Measurements from ENCODE around the gene TCEAL7.

The TCEAL7 gene

GRCh38 chrX:103360916-103361315, 30.9 kb downstream of the TCEAL7 start:
- TF ChIP-seq POLR2A (IDR thresholded peaks at IDR 0.05; ENCODE audit: extremely low read depth, insufficient read length) (no peak), MYC (IDR thresholded peaks at IDR 0.05; ENCODE audit: low read depth, low read length) (no peak)
- TF ChIP-seq, protein P1, sequence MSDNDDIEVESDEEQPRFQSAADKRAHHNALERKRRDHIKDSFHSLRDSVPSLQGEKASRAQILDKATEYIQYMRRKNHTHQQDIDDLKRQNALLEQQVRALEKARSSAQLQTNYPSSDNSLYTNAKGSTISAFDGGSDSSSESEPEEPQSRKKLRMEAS (IDR thresholded peaks at IDR 0.05; ENCODE audit: low read depth, low read length): no peak
- TF ChIP-seq, protein P2, sequence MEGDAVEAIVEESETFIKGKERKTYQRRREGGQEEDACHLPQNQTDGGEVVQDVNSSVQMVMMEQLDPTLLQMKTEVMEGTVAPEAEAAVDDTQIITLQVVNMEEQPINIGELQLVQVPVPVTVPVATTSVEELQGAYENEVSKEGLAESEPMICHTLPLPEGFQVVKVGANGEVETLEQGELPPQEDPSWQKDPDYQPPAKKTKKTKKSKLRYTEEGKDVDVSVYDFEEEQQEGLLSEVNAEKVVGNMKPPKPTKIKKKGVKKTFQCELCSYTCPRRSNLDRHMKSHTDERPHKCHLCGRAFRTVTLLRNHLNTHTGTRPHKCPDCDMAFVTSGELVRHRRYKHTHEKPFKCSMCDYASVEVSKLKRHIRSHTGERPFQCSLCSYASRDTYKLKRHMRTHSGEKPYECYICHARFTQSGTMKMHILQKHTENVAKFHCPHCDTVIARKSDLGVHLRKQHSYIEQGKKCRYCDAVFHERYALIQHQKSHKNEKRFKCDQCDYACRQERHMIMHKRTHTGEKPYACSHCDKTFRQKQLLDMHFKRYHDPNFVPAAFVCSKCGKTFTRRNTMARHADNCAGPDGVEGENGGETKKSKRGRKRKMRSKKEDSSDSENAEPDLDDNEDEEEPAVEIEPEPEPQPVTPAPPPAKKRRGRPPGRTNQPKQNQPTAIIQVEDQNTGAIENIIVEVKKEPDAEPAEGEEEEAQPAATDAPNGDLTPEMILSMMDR (IDR thresholded peaks at IDR 0.05; ENCODE audit: low read depth, low read length): no peak

DNA sequence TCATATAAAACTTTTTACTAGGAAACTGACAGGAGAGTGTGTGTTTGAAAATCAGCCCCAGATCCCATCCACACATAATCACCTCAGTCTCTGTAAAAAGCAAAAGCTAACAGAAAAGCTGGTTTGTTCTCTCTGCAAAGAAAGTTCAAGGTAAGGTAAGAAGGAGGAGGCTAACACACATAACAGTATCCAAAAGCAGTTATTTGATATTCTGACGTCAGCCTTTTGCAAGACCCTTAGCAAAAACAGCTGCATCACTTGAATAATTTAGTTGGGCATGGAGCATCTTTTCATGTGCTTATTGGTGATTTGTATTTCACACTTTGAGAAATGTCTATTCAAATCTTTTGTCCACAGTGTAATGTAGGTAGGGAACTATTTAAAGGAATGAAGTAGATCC, 31.8 kb downstream of the TCEAL7 start:
- DNase-seq (ENCODE audit: low read depth): no peak
- no peak overlapping the region for H3K4me3 ChIP-seq (ENCODE audit: low read depth, low read length)
- TF ChIP-seq, protein P2 (IDR thresholded peaks at IDR 0.05; ENCODE audit: low read depth, low read length): no peak
- TF ChIP-seq POLR2A (IDR thresholded peaks at IDR 0.05; ENCODE audit: extremely low read depth, insufficient read length) (no peak), MYC (IDR thresholded peaks at IDR 0.05; ENCODE audit: low read depth, low read length) (no peak)
- TF ChIP-seq, protein P1 (IDR thresholded peaks at IDR 0.05; ENCODE audit: low read depth, low read length): no peak

More at GRCh38 chrX:103360916-103361315, 30.9 kb downstream of the TCEAL7 start:
- no peak overlapping the region for H3K4me3 ChIP-seq (ENCODE audit: low read depth, low read length)
- DNase-seq (ENCODE audit: low read depth): no peak

DNA sequence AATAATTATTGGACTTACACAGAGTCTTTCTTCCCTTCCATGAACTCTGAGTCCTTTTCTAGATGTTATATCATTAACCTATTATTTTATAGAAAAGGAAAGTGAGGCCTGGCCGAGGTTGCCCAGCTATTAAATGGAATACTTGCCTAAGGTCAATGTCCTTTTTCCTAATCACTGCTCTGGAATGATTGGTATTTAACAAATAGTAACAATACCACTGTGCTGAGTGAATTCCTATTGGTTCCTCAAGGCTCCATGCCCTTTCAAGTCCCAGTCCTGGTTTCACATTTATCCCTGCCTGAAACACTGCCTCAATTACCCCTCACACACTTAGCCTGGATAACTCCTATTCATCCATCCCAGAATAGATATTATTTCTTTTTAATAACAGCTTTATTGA, 32.4 kb downstream of the TCEAL7 start:
- DNase-seq (ENCODE audit: low read depth): no peak
- H3K4me3 ChIP-seq (ENCODE audit: low read depth, low read length): no peak overlapping the region
- no peak for TF ChIP-seq MYC (IDR thresholded peaks at IDR 0.05; ENCODE audit: low read depth, low read length)
- TF ChIP-seq, protein P1 (IDR thresholded peaks at IDR 0.05; ENCODE audit: low read depth, low read length): no peak
- TF ChIP-seq POLR2A (IDR thresholded peaks at IDR 0.05; ENCODE audit: extremely low read depth, insufficient read length): no peak
- TF ChIP-seq, protein P2 (IDR thresholded peaks at IDR 0.05; ENCODE audit: low read depth, low read length): no peak

GRCh38 chrX:103363046-103363445, 33.0 kb downstream of the TCEAL7 start:
- TF ChIP-seq MYC (IDR thresholded peaks at IDR 0.05; ENCODE audit: low read depth, low read length) (no peak), POLR2A (IDR thresholded peaks at IDR 0.05; ENCODE audit: extremely low read depth, insufficient read length) (no peak)
- TF ChIP-seq, protein P2 (IDR thresholded peaks at IDR 0.05; ENCODE audit: low read depth, low read length): no peak
- TF ChIP-seq, protein P1 (IDR thresholded peaks at IDR 0.05; ENCODE audit: low read depth, low read length): no peak
- no peak overlapping the region for H3K4me3 ChIP-seq (ENCODE audit: low read depth, low read length)
- no peak for DNase-seq (ENCODE audit: low read depth)

- H3K4me3 ChIP-seq (ENCODE audit: low read depth, low read length): no peak overlapping the region
- DNase-seq (ENCODE audit: low read depth): no peak
- TF ChIP-seq POLR2A (IDR thresholded peaks at IDR 0.05; ENCODE audit: extremely low read depth, insufficient read length) (no peak), MYC (IDR thresholded peaks at IDR 0.05; ENCODE audit: low read depth, low read length) (no peak)
- TF ChIP-seq, protein P2 (IDR thresholded peaks at IDR 0.05; ENCODE audit: low read depth, low read length): no peak
- TF ChIP-seq, protein P1 (IDR thresholded peaks at IDR 0.05; ENCODE audit: low read depth, low read length): no peak
Measured at GRCh38 chrX:103367502-103367901, 37.5 kb downstream of the TCEAL7 start.

Measured in NB4 (cell line).